Uterus (tissue), 2 donors: ENCODE results near the gene CSNK1E.
"Not testable (repeated sequence)": the region's sequence is repeated elsewhere in the genome, so short reads cannot be mapped to it uniquely, and the experiment has no call there.

Source experiments
- POLR2A ChIP-seq, 2 donors: fragments of 450-650 bp; IDR thresholded peaks; one replicate each; pipeline ENCODE4 v1.6.1; 2016; ENCODE audit warnings: antibody characterized with exemption in 2 of 2, mild to moderate bottlenecking in 1 of 2, moderate library complexity in 1 of 2
- TF ChIP-seq, protein P1 (sequence below), 4 experiments: fragments of 200-600 bp in 2 of 4; fragments of 450-650 bp in 2 of 4; sonication (generic) in 2 of 4; IDR thresholded peaks; one replicate each; pipeline ENCODE4 v1.5.1; 2016 to 2019; ENCODE audit warnings: antibody characterized with exemption in 4 of 4, mild to moderate bottlenecking in 2 of 4, moderate library complexity in 1 of 4

GRCh38 chr22:38365174-38365573 lies 47.9 kb upstream of the CSNK1E start:
- TF ChIP-seq, protein P1, sequence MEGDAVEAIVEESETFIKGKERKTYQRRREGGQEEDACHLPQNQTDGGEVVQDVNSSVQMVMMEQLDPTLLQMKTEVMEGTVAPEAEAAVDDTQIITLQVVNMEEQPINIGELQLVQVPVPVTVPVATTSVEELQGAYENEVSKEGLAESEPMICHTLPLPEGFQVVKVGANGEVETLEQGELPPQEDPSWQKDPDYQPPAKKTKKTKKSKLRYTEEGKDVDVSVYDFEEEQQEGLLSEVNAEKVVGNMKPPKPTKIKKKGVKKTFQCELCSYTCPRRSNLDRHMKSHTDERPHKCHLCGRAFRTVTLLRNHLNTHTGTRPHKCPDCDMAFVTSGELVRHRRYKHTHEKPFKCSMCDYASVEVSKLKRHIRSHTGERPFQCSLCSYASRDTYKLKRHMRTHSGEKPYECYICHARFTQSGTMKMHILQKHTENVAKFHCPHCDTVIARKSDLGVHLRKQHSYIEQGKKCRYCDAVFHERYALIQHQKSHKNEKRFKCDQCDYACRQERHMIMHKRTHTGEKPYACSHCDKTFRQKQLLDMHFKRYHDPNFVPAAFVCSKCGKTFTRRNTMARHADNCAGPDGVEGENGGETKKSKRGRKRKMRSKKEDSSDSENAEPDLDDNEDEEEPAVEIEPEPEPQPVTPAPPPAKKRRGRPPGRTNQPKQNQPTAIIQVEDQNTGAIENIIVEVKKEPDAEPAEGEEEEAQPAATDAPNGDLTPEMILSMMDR (IDR thresholded peaks at IDR 0.05) = not testable (repeated sequence)
- not testable (repeated sequence) for TF ChIP-seq POLR2A (IDR thresholded peaks at IDR 0.05)
